Ovary (tissue), 10 donors: ENCODE results near the gene TBC1D5. TPM values are rescaled to one million over a fixed set of nuclear protein-coding genes. Genes with fewer than 3 reads are reported as not detected.
"Not testable (repeated sequence)": the region's sequence is repeated elsewhere in the genome, so short reads cannot be mapped to it uniquely, and the experiment has no call there.

ENCODE experiments used
- DNase-seq, 5 donors: peaks; one replicate each; pipeline ENCODE4 v3.0.0-alpha.2; 2019 to 2020
- H3K27ac ChIP-seq, 2 donors: fragments of 200-600 bp; one replicate each; pipeline versions ENCODE4 v1.5.1 to v1.8.0; 2019 to 2022
- H3K27me3 ChIP-seq: fragments of 200-600 bp; one replicate; pipeline ENCODE4 v1.8.0; 2022
- H3K36me3 ChIP-seq: fragments of 200-600 bp; sonication (generic); one replicate; pipeline ENCODE4 v1.5.1; 2019
- H3K4me1 ChIP-seq: one replicate; pipeline ENCODE4 v1.8.1; 2013; ENCODE audit warnings: mild to moderate bottlenecking, moderate library complexity; ENCODE audit not compliant: insufficient read depth
- H3K4me3 ChIP-seq: fragments of 200-600 bp; sonication (generic); one replicate; pipeline ENCODE4 v1.5.1; 2017
- H3K9me3 ChIP-seq, 2 donors: fragments of 200-600 bp in 1 of 2; sonication (generic) in 1 of 2; one replicate each; pipeline versions ENCODE4 v1.5.1 to v1.8.1; 2013 to 2019; ENCODE audit warnings: mild to moderate bottlenecking in 1 of 2, moderate library complexity in 1 of 2
- CTCF ChIP-seq, 3 donors: fragments of 450-650 bp in 2 of 3; fragments of 200-600 bp in 1 of 3; IDR thresholded peaks; one replicate each; pipeline versions ENCODE4 v1.5.1 to v1.8.0; 2016 to 2022; ENCODE audit warnings: antibody characterized with exemption in 3 of 3, mild to moderate bottlenecking in 1 of 3
- EP300 ChIP-seq: sonication (generic); formaldehyde crosslinking; IDR thresholded peaks from one replicate; pipeline ENCODE4 v1.6.1; 2017; ENCODE audit warnings: antibody characterized with exemption
- POLR2A ChIP-seq: fragments of 450-650 bp; IDR thresholded peaks from one replicate; pipeline ENCODE4 v1.6.1; 2017; ENCODE audit warnings: antibody characterized with exemption, mild to moderate bottlenecking, moderate library complexity
- WGBS, 3 donors: extraction: QIAGEN DNeasy Blood & Tissue Kit in 1 of 3; methylation state at CpG; one replicate each; pipeline versions ENCODE4 v1.1.5 to v1.1.7; 2013 to 2017; 5-methylcytosine and 5-hydroxymethylcytosine counted together
- intact Hi-C, 4 donors: fragments of 100-400 bp; cut with DNase I; formaldehyde crosslinking; loops; one replicate each; pipeline versions ENCODE4 v1.11.0 to v1.15.1; 2022 to 2023
- long read RNA-seq, 3 donors: library from polyadenylated mRNA in 2 of 3; unstranded in 2 of 3; transcript quantifications; one replicate each; pipeline ENCODE4 v2.0.0 and lab custom pipeline, GENCODE V29; 2021 to 2026
- polyA plus RNA-seq, 2 donors: library from polyadenylated mRNA; stranded (reverse); fragments of 200-250 nt in 1 of 2; fragments of 350-450 nt in 1 of 2; fragmentation: Illumina TruSeq in 1 of 2; extraction: RNeasy Lipid Tissue Mini Kit (QIAGEN cat#74804) in 1 of 2; gene quantifications; one replicate each; pipeline ENCODE4 v1.2.3, GENCODE V29; 2013 to 2014
- total RNA-seq, 7 donors: library from RNA; depleted of rRNA in 2 of 7; stranded (reverse); fragments of >200 nt in 2 of 7; fragmentation: NEBNext Ultra II Directional in 3 of 7; extraction: Animal tissue kit (Norgen Biotek cat#: 25700) in 3 of 7; gene quantifications; one replicate each; pipeline versions ENCODE4 v1.1.0 to v1.2.4, GENCODE V29; 2016 to 2023
- donor health status: DM: no; HTN: no; CAD: no; lungs with moderate emphysema.
- donor health status: DM: no; HTN: no; CAD: no.
- donor health status: Bipolar disorder and iron deficiency.
- donor health status: DM: yes; HTN: yes; CAD: no.
- donor health status: DM: no; HTN: no; CAD: no.
- donor health status: DM: yes; HTN: yes; CAD: no.

The TBC1D5 gene
- total RNA-seq (10 to 100 TPM; 48.8 to 73.5 (median 61.0) TPM), polyA plus RNA-seq (10 to 100 TPM; 20.7 to 71.8 TPM)
- long read RNA-seq, donor 1, partial matches to known transcripts: 75 of 148 reads
- long read RNA-seq, donor 1, other reads (novel, unspliced or antisense): 73 of 148 reads
- long read RNA-seq, donor 2: 0 reads
- long read RNA-seq, donor 3, partial matches to known transcripts: 8 of 57 reads
- long read RNA-seq, donor 3, other reads (novel, unspliced or antisense): 49 of 57 reads

- Histone ChIP-seq H3K27ac (peak within 1 kb of the TSS; percentile 93 to 96), H3K4me1 (peaks cover 5% of the 10 kb centered on the region), H3K36me3 (no peaks in the 10 kb centered on the region), H3K4me3 (peak within 1 kb of the TSS; percentile 91), H3K9me3 (no peaks in the 10 kb centered on the region), H3K27me3 (no peaks in the 10 kb centered on the region)
- TF ChIP-seq POLR2A (peak; percentile 63), EP300 (no peak), CTCF (IDR thresholded peaks at IDR 0.05) (no peak)
- 0% methylated on average over 72 to 86 of the region's 86 CpGs for WGBS, 3 donors
- intact Hi-C loops: loop anchor here in 1 of 4 donors (5.0 kb wide), 1 partner anchor 1475 kb away; the partner anchor contains the start of gene OXNAD1
- DNase-seq: peak; percentile 95 to 97 (median 95)
Measured at GRCh38 chr3:17742102-17742879, at the start of gene TBC1D5. TBC1D5 (minus strand) TSS chr3:17742631; CDS start chr3:17508570, 234,061 bp downstream.

- H3K27me3 ChIP-seq: no peaks in the 10 kb centered on the region
- no peaks in the 10 kb centered on the region for H3K4me1 ChIP-seq
- no peaks in the 10 kb centered on the region for H3K9me3 ChIP-seq
- WGBS, 3 donors: 93 to 100% (median 95%) methylated on average over 1 of the region's 1 CpG
- TF ChIP-seq EP300: no peak
- no peak overlapping the region for H3K4me3 ChIP-seq
- intact Hi-C loops: no loop called here
- no peak for DNase-seq
- H3K36me3 ChIP-seq: no peaks in the 10 kb centered on the region
- H3K27ac ChIP-seq: no peak overlapping the region
Measured at GRCh38 chr3:17783426-17783825, 41.0 kb upstream of the TBC1D5 start.

- H3K27ac ChIP-seq: no peak overlapping the region
- no peak for TF ChIP-seq EP300
- TF ChIP-seq POLR2A: no peak
- no peak for TF ChIP-seq CTCF (IDR thresholded peaks at IDR 0.05)
- no peak overlapping the region for H3K4me3 ChIP-seq
- DNase-seq: no peak
- no peaks in the 10 kb centered on the region for H3K36me3 ChIP-seq
- intact Hi-C loops: no loop called here
- WGBS, 3 donors: 57 to 63% (median 59%) methylated on average over 2 of the region's 2 CpGs
- H3K4me1 ChIP-seq: no peaks in the 10 kb centered on the region
- H3K27me3 ChIP-seq: no peaks in the 10 kb centered on the region
- no peaks in the 10 kb centered on the region for H3K9me3 ChIP-seq
Measured at GRCh38 chr3:17782751-17783150, 40.3 kb upstream of the TBC1D5 start.

GRCh38 chr3:17780369-17780768, 37.9 kb upstream of the TBC1D5 start:
- WGBS, 3 donors: 39 to 46% (median 45%) methylated on average over 2 of the region's 2 CpGs
- DNase-seq, H3K27me3 ChIP-seq, H3K4me3 ChIP-seq, H3K27ac ChIP-seq, H3K36me3 ChIP-seq, H3K9me3 ChIP-seq, intact Hi-C loops, H3K4me1 ChIP-seq: not testable (repeated sequence)

- H3K4me1 ChIP-seq, intact Hi-C loops, H3K9me3 ChIP-seq, H3K4me3 ChIP-seq, H3K27ac ChIP-seq, H3K36me3 ChIP-seq, DNase-seq, H3K27me3 ChIP-seq: not testable (repeated sequence)
- WGBS, 3 donors: 86 to 88% (median 87%) methylated on average over 7 of the region's 7 CpGs
Measured at GRCh38 chr3:17779304-17780250, 37.1 kb upstream of the TBC1D5 start.

GRCh38 chr3:17777326-17777725, 34.9 kb upstream of the TBC1D5 start:
- H3K27me3 ChIP-seq, H3K27ac ChIP-seq, DNase-seq, H3K4me1 ChIP-seq, H3K9me3 ChIP-seq, H3K4me3 ChIP-seq, intact Hi-C loops, H3K36me3 ChIP-seq: not testable (repeated sequence)
- 88 to 94% (median 94%) methylated on average over 6 of the region's 6 CpGs for WGBS, 3 donors
